Vagina (tissue), 2 donors: Measurements from ENCODE around the gene PNP.

Source experiments
- CTCF ChIP-seq, 3 experiments: fragments of 450-650 bp in 2 of 3; fragments of 200-600 bp in 1 of 3; sonication (generic) in 1 of 3; IDR thresholded peaks; one replicate each; pipeline ENCODE4 v1.5.1; 2017 to 2019; ENCODE audit warnings: antibody characterized with exemption in 3 of 3, mild to moderate bottlenecking in 2 of 3, moderate library complexity in 2 of 3
- POLR2A ChIP-seq, 2 donors: fragments of 450-650 bp; IDR thresholded peaks; one replicate each; pipeline ENCODE4 v1.6.1; 2017; ENCODE audit warnings: antibody characterized with exemption in 2 of 2, mild to moderate bottlenecking in 2 of 2, moderate library complexity in 2 of 2
- POLR2AphosphoS5 ChIP-seq, 2 donors: sonication (generic); formaldehyde crosslinking; IDR thresholded peaks; one replicate each; pipeline ENCODE4 v1.9.0; 2017; ENCODE audit warnings: antibody characterized with exemption in 2 of 2, mild to moderate bottlenecking in 2 of 2, low read depth in 1 of 2; ENCODE audit not compliant: insufficient read depth in 1 of 2

GRCh38 chr14:20524027-20524426 lies 54.8 kb downstream of the PNP start:
- TF ChIP-seq POLR2AphosphoS5 (IDR thresholded peaks at IDR 0.05; ENCODE audit: insufficient read depth in 1 of 2, low read depth in 1 of 2) (no peak), CTCF (IDR thresholded peaks at IDR 0.05) (no peak), POLR2A (IDR thresholded peaks at IDR 0.05) (no peak)
